NAMALWA (cell line): ENCODE data around the gene MID1.

ENCODE experiments used
- DNase-seq: peaks from one replicate; pipeline ENCODE4 v3.0.0-alpha.2; 2015; ENCODE audit warnings: low spot score

The MID1 gene

DNA sequence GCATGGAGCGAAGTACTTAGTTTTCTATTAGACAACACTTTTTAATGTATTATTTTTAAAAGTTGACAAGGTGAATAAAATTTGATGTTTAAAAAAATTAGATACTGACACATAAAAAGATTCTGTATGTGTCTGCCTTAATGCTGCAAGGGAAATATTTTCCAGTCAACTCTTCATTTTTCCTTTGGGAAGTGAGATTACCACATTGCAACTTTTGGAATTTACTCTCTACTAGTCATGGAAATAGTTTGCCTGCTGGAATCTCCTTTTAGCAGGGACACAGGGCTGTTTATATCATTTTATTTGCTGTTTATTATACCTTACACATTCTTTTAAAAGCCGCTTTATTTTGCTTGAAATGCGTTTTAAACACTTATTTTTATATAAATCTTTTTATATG is 135.1 kb downstream of the MID1 start:
- DNase-seq = no peak

- no peak for DNase-seq
These were observed 135.6 kb downstream of the MID1 start for GRCh38 chrX:10484683-10485247.

DNA sequence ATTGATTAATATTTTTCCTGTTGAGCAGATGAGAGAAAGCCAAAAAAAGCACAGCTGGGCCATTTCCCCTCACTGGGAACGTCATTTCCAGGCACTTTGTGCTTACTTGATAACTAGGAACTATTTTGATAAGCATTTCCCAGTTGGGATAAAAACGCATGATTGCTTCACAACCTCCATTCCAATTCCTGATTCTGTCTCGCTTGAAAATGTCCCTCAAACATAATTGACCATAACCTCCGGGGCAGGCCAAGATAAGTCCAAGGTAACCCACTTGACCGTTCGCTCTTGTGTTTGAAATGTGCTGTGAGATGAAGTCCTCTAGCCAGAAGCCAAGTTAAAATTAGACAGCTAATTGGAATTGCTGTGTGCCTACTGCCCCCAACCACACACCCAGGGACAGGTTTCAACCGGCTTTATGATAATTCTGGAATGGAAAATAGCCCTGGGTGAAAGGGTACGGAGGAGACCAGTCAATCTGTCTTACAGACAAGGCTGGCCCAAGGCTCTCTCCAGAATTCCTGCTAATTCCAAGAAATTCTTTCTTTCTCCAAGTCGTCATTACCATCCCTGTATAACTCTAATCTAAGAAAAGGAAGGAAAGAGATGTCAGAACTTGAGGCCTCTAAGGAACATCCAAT is 137.1 kb downstream of the MID1 start:
- no peak for DNase-seq

- DNase-seq = no peak
These were observed 137.7 kb downstream of the MID1 start for GRCh38 chrX:10482708-10483107.

DNA sequence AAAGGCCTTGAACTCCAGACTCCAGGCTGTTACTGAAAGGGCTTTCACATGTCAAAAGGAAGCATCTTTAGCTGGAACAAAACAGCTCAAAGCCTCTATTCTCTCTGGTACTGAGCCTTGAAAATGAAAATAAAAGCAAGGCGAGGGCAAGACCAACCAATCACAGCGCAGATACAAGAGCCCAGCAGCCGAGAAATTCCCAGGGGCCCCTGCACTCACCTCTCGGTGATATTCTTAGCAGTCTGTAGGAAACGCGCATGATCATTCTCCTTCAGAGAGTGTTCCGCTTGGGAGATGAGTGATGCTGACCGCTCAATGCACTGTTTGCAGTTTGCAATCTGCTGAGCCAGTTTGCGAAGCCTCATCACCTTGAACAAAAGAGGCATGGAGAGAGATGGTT is 138.1 kb downstream of the MID1 start:
- DNase-seq = no peak

GRCh38 chrX:10480861-10481260 is 139.5 kb downstream of the MID1 start:
- no peak for DNase-seq

DNA sequence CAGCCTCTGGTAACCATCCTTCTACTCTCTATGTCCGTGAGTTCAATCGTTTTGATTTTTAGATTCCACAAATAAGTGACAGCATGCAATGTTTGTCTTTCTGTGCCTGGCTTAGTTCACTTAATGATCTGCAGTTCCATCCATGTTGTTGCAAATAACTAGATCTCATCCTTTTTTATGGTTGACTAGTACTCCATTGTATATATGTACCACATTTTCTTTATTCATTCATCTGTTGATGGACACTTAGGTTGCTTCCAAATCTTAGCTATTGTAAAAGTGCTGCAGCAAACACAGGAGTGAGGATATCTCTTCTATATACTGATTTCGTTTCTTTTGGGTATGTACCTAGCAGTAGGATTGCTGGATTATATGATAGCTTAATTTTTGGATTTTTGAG is 140.9 kb downstream of the MID1 start:
- no peak for DNase-seq

DNA sequence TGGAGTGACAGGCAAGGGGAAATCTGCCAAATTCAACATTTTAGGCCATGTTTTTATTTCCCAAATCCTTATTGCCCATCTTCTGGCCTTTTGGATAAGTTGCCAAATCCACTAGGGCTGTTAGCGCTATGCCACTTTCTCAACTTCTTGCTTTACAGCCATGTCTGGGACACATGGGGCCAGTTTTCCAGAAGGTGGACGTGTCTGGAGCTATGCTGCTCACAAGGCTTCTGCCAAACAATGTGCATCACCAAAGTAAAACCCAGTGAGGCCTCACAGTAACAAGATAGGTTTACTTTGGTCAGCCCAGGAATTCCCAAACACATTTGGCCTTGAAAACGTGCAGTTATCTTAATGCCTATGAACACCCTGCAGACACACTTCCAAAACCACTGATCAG is 142.9 kb downstream of the MID1 start:
- DNase-seq = no peak

DNA sequence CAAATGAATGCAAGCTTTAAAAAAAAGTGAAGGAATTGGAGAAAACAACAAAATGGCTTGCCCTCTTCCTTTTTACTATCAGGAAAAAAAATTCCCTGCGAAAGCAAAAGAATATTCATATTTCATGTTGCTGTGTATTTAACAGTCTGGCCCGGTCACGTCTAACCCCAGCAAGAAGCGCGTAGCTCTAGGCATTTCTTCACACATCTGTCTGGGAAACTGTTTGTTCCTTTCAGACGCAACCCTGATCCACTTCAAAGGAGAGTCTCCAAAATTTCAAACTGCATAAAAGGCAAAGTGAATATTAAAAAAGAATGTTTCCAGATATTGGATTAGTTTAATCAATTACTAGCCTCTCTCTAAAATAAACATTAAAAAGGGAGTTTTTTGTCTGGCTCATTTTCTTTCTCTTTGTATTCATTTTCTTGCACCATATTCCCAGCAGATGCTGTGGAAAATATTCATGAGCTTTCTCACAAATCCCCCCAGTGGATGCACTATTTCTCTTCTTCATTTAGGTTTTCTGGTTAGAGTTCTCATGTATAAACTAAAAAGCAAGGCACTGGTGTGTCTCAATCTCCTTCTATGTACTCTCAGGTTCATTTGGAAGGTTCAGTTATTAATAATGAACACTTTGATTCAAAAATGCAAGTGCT is 145.3 kb downstream of the MID1 start:
- no peak for DNase-seq

- no peak for DNase-seq
These were observed 145.9 kb downstream of the MID1 start for GRCh38 chrX:10474510-10474909.

- no peak for DNase-seq
These were observed 149.0 kb downstream of the MID1 start for GRCh38 chrX:10471418-10471817.

- no peak for DNase-seq
These were observed 150.4 kb downstream of the MID1 start for GRCh38 chrX:10470009-10470408.

GRCh38 chrX:10467793-10468192 is 152.6 kb downstream of the MID1 start:
- DNase-seq = no peak

GRCh38 chrX:10465254-10465653 is 155.1 kb downstream of the MID1 start:
- no peak for DNase-seq

DNA sequence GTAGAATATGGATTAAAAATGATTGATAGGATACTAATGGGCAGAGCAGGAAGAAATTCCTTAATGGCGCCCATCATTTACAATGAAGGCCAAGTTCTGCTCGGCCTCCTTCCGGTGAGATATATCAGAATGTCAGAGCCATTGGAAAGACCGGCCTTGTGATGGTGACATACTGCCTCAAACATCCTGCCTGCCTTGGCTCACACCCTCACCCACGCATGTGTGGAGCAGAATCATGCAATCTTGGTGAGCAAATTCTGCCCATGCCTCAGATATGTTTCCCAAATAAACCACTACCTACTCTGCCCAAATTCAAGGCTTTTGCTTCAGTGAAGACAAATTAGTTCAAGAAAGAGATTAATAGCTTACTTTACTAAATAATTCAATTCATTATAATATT is 163.3 kb downstream of the MID1 start:
- DNase-seq = no peak

GRCh38 chrX:10453945-10454344 is 166.4 kb downstream of the MID1 start:
- DNase-seq = no peak

- DNase-seq = no peak
These were observed 169.4 kb downstream of the MID1 start for GRCh38 chrX:10450959-10451355.

DNA sequence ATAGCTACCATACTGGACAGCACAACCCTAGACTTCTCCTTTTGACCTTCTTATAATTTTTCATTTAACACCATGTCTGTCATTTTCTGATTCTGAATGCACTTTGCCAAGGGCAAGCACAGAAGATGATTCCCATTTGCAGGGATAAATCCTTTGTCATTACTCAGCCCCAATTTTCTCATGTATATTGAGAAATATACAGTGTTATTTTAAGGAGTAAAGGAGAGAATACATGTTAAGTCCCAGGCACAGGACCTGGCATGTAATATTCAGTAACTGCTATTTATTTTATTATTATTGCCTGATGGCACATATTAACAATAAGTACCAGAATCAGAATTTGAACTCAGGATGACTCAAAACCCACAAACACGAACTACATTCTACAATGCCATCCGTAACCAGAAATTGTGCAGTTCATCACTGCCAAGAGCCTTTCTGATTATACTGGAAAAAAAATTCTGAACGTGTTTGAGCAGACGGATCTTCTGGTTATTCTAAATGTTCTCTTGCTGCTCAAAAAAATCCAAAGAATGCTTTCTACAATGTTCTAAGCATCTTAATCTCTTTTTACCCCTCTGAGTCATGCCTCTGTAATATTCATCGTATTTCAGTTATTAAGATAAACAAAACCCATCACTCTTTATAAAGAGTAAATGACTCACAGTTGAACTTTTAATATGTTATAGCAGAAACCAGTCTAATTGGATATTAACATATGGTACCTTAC is 170.0 kb downstream of the MID1 start:
- DNase-seq = no peak

DNA sequence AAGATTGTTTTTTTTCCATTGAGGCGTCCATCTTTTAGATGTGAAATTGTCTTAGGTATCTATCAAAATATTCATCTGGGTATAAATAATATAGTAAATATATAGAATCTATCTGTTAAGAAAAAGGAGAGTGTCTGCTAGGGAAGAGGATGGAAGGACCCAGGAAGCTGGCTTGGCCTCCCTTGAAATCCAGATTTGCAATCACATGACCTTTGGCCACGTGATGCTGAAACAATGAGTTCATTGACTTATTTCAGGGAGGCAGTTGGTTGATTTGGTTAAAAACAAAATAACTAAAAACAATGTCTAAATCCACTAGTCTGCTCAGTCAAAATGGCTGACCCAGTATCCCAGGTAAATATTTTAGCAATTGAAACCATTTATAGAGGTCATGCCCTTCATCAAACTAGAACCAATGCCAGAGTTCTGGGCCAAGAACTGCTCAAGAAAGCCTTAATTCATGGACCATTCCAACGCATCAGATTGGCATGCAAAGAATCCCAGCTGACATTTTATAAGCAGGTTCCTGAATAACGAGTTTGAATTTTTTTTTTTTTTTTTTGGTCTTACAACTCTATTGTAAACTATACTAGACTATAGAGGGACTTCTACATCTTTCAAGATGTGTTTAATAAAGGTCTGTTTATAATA is 172.7 kb downstream of the MID1 start:
- no peak for DNase-seq

DNA sequence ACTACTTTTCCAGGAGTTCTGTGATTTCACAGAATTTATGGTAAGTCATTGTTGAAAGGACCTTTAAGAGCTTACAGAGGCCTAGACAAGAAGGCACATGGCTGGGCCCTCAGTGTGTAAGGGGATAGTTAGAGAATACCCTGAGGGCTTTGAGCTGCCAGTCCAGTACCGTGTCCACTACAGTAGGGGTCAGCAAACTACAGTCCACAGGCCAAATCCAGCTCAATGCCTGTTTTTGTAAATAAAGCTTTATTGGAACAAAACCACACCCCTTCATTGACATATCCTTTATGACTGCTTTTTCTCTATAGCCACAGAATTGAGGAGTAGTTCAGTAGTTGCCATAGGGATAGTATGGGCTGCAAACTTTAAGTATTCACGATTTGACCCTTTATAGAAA is 176.2 kb downstream of the MID1 start:
- DNase-seq = no peak

DNA sequence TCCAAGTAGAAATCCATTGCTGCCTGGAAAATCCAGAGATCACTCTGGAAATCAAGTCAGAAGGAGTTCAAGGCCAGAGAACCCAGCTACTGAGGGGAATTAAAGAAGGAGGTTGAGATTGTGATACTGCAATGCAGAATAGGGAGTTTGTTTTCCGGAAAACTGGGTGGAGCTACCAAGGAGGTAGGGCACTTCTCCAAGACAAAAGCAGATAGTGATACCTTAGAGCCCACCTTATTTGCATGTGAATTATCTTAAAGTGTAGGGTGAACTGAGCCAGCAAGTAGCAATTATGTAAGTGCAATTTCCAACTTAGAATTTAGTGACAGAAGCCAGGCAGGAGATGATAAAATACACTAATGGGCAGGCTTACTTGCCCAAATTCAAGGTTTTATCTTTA is 178.9 kb downstream of the MID1 start:
- no peak for DNase-seq

GRCh38 chrX:10433296-10433965 is 187.0 kb downstream of the MID1 start:
- DNase-seq = no peak
